Central memory CD4-positive, alpha-beta T cell (primary cell): ENCODE results near the gene MTG1.

Experiments used
- DNase-seq: peaks from one replicate; pipeline ENCODE4 v3.0.0; 2022
- total RNA-seq, 3 experiments: gene quantifications; one replicate each; lab custom pipeline; 2026; lab: John Stamatoyannopoulos, UW

Gene MTG1
- 10.9 to 18.1 (median 14.1) reads per million in 3 experiments for total RNA-seq

- peak; percentile 89 for DNase-seq
Measured at GRCh38 chr10:133394064-133394663, at the start of gene MTG1. Gene MTG1 (plus strand): TSS chr10:133394157. CDS start chr10:133394221, 64 bp downstream.

- no peak for DNase-seq
Measured at GRCh38 chr10:133344236-133344635, 49.7 kb upstream of the MTG1 start.

GRCh38 chr10:133346413-133346812 lies 47.5 kb upstream of the MTG1 start:
- no peak for DNase-seq

GRCh38 chr10:133347710-133348517 lies 46.0 kb upstream of the MTG1 start:
- DNase-seq: no peak

- no peak for DNase-seq
Measured at GRCh38 chr10:133349160-133349568, 44.8 kb upstream of the MTG1 start.

- DNase-seq: no peak
Measured at GRCh38 chr10:133349577-133350011, 44.4 kb upstream of the MTG1 start.

- DNase-seq: no peak
Measured at GRCh38 chr10:133350283-133350949, 43.5 kb upstream of the MTG1 start.

- DNase-seq: no peak
Measured at GRCh38 chr10:133350950-133351329, 43.0 kb upstream of the MTG1 start.

GRCh38 chr10:133351408-133352318 lies 42.3 kb upstream of the MTG1 start:
- DNase-seq: no peak

- no peak for DNase-seq
Measured at GRCh38 chr10:133353202-133353959, 40.6 kb upstream of the MTG1 start.

GRCh38 chr10:133353988-133354605 lies 39.9 kb upstream of the MTG1 start:
- no peak for DNase-seq

GRCh38 chr10:133354672-133355240 lies 39.2 kb upstream of the MTG1 start:
- DNase-seq: no peak

- DNase-seq: no peak
Measured at GRCh38 chr10:133355266-133355665, 38.7 kb upstream of the MTG1 start.

- no peak for DNase-seq
Measured at GRCh38 chr10:133355991-133356390, 38.0 kb upstream of the MTG1 start.

GRCh38 chr10:133356549-133357284 lies 37.2 kb upstream of the MTG1 start:
- no peak for DNase-seq

- DNase-seq: peak; percentile 69
Measured at GRCh38 chr10:133357285-133358161, 36.4 kb upstream of the MTG1 start, which contains the start of gene FUOM. Gene FUOM (minus strand): TSS chr10:133358019. CDS start chr10:133358007, 12 bp downstream.

- DNase-seq: no peak
Measured at GRCh38 chr10:133358162-133358924, 35.6 kb upstream of the MTG1 start.

- no peak for DNase-seq
Measured at GRCh38 chr10:133358925-133359310, 35.0 kb upstream of the MTG1 start.
